Right lobe of liver (tissue), 6 donors: Measurements from ENCODE around the gene SLFN12. TPM values are rescaled to one million over a fixed set of nuclear protein-coding genes. Genes with fewer than 3 reads are reported as not detected.

ENCODE experiments used
- ATAC-seq, 4 donors: fragments of 200-7000 bp; cut with Tn5 transposase; one replicate each; pipeline ENCODE4 v1.9.1; 2020; ENCODE audit warnings: mild to moderate bottlenecking in 4 of 4, moderate library complexity in 4 of 4
- DNase-seq, 3 donors: peaks; one replicate each; pipeline ENCODE4 v3.0.0-alpha.2; 2020
- H3K27ac ChIP-seq, 3 donors: fragments of 200-600 bp; one replicate each; pipeline ENCODE4 v1.8.0; 2022
- H3K27me3 ChIP-seq, 2 donors: fragments of 200-600 bp; one replicate each; pipeline ENCODE4 v1.8.0; 2022
- H3K36me3 ChIP-seq, 4 donors: fragments of 200-600 bp; sonication (generic) in 1 of 4; one replicate each; pipeline versions ENCODE4 v1.5.1 to v1.8.0; 2017 to 2022; ENCODE audit warnings: control low read depth in 1 of 4
- H3K4me1 ChIP-seq, 4 donors: fragments of 200-600 bp; sonication (generic) in 1 of 4; one replicate each; pipeline versions ENCODE4 v1.5.1 to v1.8.0; 2017 to 2022; ENCODE audit warnings: control low read depth in 1 of 4
- H3K4me3 ChIP-seq, 3 donors: fragments of 200-600 bp; one replicate each; pipeline ENCODE4 v1.8.0; 2022
- H3K9me3 ChIP-seq, 4 donors: fragments of 200-600 bp; sonication (generic) in 1 of 4; one replicate each; pipeline versions ENCODE4 v1.5.1 to v1.8.0; 2017 to 2022; ENCODE audit warnings: control low read depth in 1 of 4
- CTCF ChIP-seq, 4 donors: fragments of 200-600 bp in 3 of 4; fragments of 450-650 bp in 1 of 4; IDR thresholded peaks; one replicate each; pipeline versions ENCODE4 v1.5.1 to v1.8.0; 2016 to 2022; ENCODE audit warnings: antibody characterized with exemption in 4 of 4, mild to moderate bottlenecking in 2 of 4
- POLR2A ChIP-seq: fragments of 450-650 bp; IDR thresholded peaks from one replicate; pipeline ENCODE4 v1.6.1; 2017; ENCODE audit warnings: antibody characterized with exemption, mild to moderate bottlenecking
- WGBS: methylation state at CpG from one replicate; pipeline ENCODE4 v1.1.6; 2018; ENCODE audit warnings: low coverage, low lambda C conversion rate; ENCODE audit not compliant: insufficient coverage; ENCODE audit errors: missing lambda C conversion rate; 5-methylcytosine and 5-hydroxymethylcytosine counted together
- intact Hi-C, 2 donors: fragments of 100-400 bp; cut with DNase I; formaldehyde crosslinking; loops; one replicate each; pipeline versions ENCODE4 v1.11.2 to v1.14.1; 2022
- total RNA-seq, 6 experiments: library from RNA; depleted of rRNA in 2 of 6; stranded (reverse); fragments of >200 nt in 2 of 6; fragmentation: NEBNext Ultra II Directional in 3 of 6; extraction: Animal tissue kit (Norgen Biotek cat#: 25700) in 3 of 6; gene quantifications; one replicate each; pipeline versions ENCODE4 v1.1.0 to v1.2.4, GENCODE V29; 2016 to 2023
- donor health status: DM: no; HTN: yes; CAD: no.
- donor health status: DM: no; HTN: no; CAD: no.
- donor health status: DM: no; HTN: no; CAD: no.
- donor health status: DM: no; HTN: yes; CAD: no.
- donor health status: DM: no; HTN: yes; CAD: no.

Gene SLFN12
- total RNA-seq, 6 experiments from 2014 or later = 0.84 to 3.3 (median 1.6) TPM

- no peak for ATAC-seq
- TF ChIP-seq CTCF (IDR thresholded peaks at IDR 0.05) (no peak), POLR2A (no peak)
- intact Hi-C loops = no loop called here
- no peaks in the 10 kb centered on the region for H3K36me3 ChIP-seq
- DNase-seq = no peak
- no peaks in the 10 kb centered on the region for H3K4me1 ChIP-seq
- 19% methylated on average over 3 of the region's 3 CpGs for WGBS
- H3K27me3 ChIP-seq = peaks cover 0 to 16% of the 10 kb centered on the region in 2 donors
- peak overlapping the region in 2 of 3 donors; percentile 63 to 88 for H3K27ac ChIP-seq
- no peaks in the 10 kb centered on the region for H3K9me3 ChIP-seq
- peak overlapping the region; percentile 32 to 43 (median 41) for H3K4me3 ChIP-seq
Measured at GRCh38 chr17:35374766-35375344, 57.4 kb downstream of the SLFN12 start.

- DNase-seq = peak; percentile 57 to 72 (median 63)
Measured at GRCh38 chr17:35373984-35374765, 58.1 kb downstream of the SLFN12 start.

GRCh38 chr17:35373534-35373983 lies 58.7 kb downstream of the SLFN12 start, which contains the start of gene SLFN11:
SLFN11 (minus strand) TSS chr17:35373621; CDS start chr17:35363807, 9,814 bp downstream.
- ATAC-seq = peak; percentile 78 to 89 (median 87)
- Histone ChIP-seq H3K9me3 (no peaks in the 10 kb centered on the region), H3K27ac (peak within 1 kb of the TSS; percentile 49 to 88 (median 63)), H3K36me3 (no peaks in the 10 kb centered on the region), H3K4me1 (no peaks in the 10 kb centered on the region), H3K27me3 (peaks cover 0 to 16% of the 10 kb centered on the region in 2 donors), H3K4me3 (peak within 1 kb of the TSS; percentile 32 to 43 (median 41))
- intact Hi-C loops = no loop called here
- 1% methylated on average over 11 of the region's 22 CpGs for WGBS
- DNase-seq = peak; percentile 73 to 83 (median 83)
- TF ChIP-seq CTCF (IDR thresholded peaks at IDR 0.05) (no peak), POLR2A (peak; percentile 92)

More at GRCh38 chr17:35373984-35374765, 58.1 kb downstream of the SLFN12 start:
- Histone ChIP-seq H3K27ac (peak overlapping the region; percentile 49 to 88 (median 63)), H3K4me3 (peak overlapping the region; percentile 32 to 43 (median 41)), H3K4me1 (no peaks in the 10 kb centered on the region), H3K27me3 (peaks cover 0 to 16% of the 10 kb centered on the region in 2 donors), H3K36me3 (no peaks in the 10 kb centered on the region), H3K9me3 (no peaks in the 10 kb centered on the region)
- intact Hi-C loops = no loop called here
- under 1% methylated on average over 38 of the region's 47 CpGs for WGBS
- peak; percentile 69 to 83 (median 75) for ATAC-seq
- TF ChIP-seq POLR2A = no peak

GRCh38 chr17:35372846-35373533 lies 59.3 kb downstream of the SLFN12 start:
- peak overlapping the region; percentile 21 to 88 (median 63) for H3K27ac ChIP-seq
- no peaks in the 10 kb centered on the region for H3K4me1 ChIP-seq
- no peaks in the 10 kb centered on the region for H3K9me3 ChIP-seq
- H3K27me3 ChIP-seq = peaks cover 0 to 16% of the 10 kb centered on the region in 2 donors
- ATAC-seq (peak; percentile 6 to 21 (median 14)), DNase-seq (peak in 1 of 3 donors; percentile 31)
- no peaks in the 10 kb centered on the region for H3K36me3 ChIP-seq
- TF ChIP-seq CTCF (IDR thresholded peaks at IDR 0.05) (no peak), POLR2A (no peak)
- 12% methylated on average over 7 of the region's 25 CpGs for WGBS
- H3K4me3 ChIP-seq = peak overlapping the region; percentile 32 to 43 (median 41)
- intact Hi-C loops = no loop called here
